G401.6 (cell line): ENCODE results near the gene SMTNL2.
"Not testable (repeated sequence)": the region's sequence is repeated elsewhere in the genome, so short reads cannot be mapped to it uniquely, and the experiment has no call there.

Experiments
- FAIRE-seq: peaks from 2 replicates; lab custom pipeline; 2012; peaks lifted over from hg19 to GRCh38; lab: Jason Lieb, UNC

SMTNL2 gene

DNA sequence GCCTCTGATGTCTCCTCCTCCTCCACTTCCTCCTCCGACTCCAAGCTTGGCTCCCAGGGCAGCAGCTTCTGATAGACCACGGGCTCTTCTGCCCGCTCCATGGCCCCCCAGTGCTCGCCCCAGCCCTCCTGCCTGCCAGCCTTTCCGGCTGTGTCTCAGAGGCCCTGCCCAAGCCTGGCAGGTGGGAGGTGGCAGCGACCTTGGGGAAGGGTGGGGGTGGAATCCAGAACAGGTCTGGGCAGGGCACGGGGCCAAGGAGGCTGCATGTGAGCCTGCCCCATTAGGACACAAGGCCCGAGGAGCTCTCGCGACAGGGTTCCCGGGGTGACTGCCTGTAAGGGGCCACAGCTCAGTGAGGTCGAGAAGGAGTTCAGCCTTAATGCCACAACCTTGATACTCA is 23.9 kb upstream of the SMTNL2 start, which contains the start of gene GGT6:
Gene GGT6 (minus strand): TSS at position 157 of the 400 bp plus-strand sequence. CDS start 56 bp downstream, at position 101.
- no peak for FAIRE-seq

- no peak for FAIRE-seq
Observed at GRCh38 chr17:4560837-4561256, 23.5 kb upstream of the SMTNL2 start.

DNA sequence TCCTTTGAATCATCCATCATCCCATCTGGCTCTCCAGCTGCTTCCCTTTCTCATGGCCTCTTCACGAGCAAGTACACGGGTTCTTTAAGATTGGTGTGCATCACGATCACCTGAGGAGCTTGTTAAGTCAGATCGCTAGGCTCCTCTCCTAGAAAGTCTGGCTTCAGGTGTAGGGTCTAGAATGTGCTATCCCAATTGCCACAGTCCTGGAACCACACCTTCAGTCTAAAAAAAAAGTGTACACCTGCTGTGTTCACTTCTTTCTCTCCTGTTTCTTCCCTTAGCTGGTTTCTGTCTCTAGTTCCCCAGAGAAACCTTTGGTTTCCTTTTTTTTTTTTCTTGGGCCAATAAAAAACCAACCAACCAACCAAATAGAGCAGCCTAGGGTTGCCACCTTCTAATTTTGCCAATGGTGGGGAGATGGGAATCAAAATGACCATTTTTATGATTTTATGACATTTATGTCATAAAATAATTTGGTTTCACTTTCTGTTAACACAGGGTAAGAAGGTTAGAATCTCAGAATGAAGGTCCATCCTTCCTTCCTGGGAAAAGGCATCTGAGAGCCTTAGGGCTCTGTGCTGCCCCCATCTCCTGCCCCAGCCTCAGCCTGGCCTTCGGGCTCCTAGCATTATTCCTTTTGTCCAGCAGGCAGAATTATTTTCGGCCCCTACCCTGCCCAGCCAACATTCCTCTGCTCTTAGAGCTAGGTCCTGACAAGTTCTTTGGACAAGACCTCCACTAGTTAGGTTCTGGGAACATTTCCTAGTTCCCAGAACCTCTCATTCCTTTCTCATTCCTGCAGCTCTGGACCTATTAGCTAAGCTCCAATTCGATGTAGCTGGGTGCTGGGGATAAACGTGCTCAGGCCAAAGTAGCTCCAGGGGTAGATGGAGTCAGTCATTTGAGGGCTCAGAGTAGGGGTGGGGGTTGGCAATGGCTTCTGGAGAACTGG is 22.0 kb upstream of the SMTNL2 start:
- no peak for FAIRE-seq

GRCh38 chr17:4565209-4566141 is 18.9 kb upstream of the SMTNL2 start:
- peak; percentile 92 for FAIRE-seq

DNA sequence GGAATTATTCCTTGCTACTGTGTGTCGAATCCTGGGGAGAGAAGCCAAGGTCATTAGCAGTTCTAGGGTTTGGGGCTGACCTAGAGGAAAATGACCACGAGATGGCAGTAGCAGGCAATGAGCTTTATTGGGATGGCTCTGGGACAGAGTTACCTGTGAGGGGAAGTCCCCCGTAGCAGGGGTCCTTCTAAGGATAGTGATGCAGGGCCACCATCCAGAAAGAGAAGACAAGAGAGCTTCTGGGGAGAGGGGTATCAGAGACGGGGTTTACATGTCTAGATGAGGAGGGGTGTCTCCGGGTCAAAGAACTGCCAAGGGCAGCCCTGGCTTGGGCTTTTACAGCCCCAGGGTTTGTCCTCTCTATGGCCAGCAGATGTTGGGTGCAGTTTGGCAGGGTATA is 17.5 kb upstream of the SMTNL2 start:
- FAIRE-seq, result no peak

- FAIRE-seq, result no peak
Observed at GRCh38 chr17:4569591-4569990, 14.7 kb upstream of the SMTNL2 start.

DNA sequence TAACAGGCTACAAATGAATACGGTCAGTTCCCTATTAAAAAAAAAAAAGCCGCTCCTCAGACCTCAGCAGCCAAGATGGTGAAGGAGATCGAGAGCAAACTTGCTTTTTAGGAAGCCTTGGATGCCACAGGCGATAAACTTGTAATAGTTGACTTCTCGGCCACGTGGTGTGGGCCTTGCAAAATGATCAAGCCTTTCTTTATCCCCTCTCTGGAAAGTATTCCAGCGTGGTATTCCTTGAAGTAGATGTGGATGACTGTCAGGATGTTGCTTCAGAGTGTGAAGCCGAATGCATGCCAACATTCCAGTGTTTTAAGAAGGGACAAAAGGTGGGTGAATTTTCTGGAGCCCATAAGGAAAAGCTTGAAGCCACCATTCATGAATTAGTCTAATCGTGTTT is 12.2 kb upstream of the SMTNL2 start:
- no peak for FAIRE-seq

- no peak for FAIRE-seq
Observed at GRCh38 chr17:4573115-4573514, 11.2 kb upstream of the SMTNL2 start.

GRCh38 chr17:4573669-4574068 is 10.7 kb upstream of the SMTNL2 start:
- FAIRE-seq, result no peak

DNA sequence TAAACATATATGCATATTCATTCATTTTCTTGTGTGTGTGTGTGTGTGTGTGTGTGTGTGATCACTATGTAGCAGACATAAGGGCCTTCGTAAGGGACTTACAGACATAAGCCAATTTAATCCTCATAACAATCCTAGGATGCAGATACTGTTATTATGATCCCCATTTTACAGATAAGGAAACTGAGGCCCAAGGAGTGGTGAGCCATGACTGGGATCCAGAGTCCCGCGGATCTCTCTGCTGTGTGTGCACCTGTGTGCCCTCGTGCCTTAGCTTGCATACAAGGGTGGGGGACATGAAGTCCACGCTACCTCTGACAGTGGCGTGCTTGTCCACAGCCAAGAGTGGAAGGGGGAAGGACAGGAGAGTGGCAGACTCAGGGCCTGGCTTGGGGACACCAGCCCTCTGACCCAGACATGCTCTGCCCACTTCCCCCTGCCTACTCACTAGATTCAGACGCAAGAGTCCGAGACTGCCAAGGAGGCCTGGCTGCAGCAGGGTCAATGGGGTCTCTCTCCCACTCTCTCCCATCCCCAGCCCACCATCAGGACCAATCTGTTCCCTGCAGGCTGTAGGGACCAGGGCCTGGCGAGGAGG is 9.8 kb upstream of the SMTNL2 start:
- no peak for FAIRE-seq

DNA sequence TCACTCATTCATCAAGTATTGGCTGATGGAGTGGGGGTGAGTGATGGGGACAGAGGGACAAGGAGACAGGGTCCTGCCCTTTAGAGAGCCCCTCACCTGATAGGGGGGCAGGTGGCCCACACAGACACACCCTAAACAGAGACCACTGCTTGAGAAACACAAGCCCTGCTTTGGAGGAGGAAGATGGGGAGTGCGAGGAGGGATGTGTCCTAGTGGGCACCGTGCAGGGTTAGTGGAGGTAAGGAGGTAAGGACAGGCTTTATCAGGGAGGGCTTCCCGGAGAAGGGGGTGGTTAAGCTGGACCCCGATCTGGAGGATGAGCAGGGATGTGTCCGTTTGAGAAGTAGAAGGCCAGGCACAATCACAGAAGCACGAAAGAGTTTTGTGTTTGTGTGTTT is 8.2 kb upstream of the SMTNL2 start:
- FAIRE-seq, result no peak

DNA sequence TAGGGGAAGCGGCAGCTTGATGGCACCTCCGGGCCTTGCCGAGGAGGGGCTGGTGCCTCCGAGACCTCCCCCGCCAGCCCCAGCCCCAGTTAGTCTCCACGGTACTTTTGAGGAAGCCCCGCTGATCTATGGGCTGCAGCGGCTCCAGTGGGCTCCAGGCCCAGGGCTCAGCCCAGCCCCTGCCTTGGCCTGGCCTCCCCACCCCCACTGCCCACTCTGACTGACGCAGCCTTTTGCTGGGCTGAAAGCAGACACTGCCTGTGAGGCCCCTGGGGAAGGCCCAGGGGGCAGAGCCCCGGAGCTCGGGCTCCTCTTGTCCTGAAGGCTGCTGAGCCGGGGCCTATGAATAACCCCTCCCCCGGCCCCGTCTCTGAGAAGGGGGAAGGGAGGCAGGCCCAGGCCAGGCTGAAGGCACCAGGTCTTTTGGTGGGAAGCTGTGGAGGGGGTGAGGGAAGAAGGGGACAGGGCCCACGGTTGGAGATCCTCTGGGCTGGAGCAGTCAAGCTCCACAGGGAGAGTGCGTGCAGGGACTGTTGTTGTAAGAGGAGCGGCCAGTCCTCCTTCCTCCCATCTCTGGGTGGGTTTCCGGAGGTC is 7.5 kb upstream of the SMTNL2 start:
- no peak for FAIRE-seq

DNA sequence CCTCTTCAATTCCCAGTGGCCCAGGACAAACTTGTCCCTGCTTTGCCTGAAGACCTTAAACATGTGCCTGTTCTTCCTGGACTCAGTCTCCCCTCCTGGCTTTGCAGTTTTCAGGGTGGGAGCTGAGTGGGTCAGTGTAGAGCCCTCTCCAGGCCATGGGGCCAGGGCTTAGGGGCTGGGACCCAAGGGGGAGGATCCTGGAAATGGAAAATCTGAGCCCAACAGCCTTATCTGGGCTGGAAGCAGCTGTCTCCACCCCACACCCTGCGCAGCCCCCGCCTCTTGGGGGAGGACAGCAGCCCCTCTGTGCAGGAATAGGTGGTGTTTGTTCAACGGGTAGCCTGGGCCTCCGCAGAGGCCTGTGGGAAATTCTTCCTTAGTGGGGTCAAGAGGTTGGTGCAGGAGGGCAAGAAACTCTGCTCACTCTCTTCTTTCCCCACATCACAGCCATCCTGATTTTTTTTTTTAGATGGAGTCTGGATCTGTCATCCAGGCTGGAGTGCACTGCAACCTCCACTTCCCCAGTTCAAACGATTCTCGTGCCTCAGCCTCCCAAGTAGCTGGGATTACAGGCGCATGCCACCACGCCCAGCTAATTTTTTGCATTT is 6.8 kb upstream of the SMTNL2 start:
- no peak for FAIRE-seq

DNA sequence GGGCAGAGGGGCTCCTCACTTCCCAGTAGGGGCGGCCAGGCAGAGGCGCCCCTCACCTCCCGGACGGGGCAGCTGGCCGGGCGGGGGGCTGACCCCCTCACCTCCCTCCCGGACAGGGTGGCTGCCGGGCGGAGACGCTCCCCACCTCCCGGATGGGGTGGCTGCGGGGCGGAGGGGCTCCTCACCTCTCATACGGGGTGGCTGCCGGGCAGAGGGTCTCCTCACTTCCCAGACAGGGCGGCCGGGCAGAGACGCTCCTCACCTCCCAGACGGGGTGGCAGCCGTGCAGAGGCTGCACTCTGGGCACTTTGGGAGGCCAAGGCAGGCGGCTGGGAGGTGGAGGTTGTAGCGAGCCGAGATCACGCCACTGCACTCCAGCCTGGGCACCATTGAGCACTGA is 6.0 kb upstream of the SMTNL2 start:
- FAIRE-seq, result not testable (repeated sequence)

DNA sequence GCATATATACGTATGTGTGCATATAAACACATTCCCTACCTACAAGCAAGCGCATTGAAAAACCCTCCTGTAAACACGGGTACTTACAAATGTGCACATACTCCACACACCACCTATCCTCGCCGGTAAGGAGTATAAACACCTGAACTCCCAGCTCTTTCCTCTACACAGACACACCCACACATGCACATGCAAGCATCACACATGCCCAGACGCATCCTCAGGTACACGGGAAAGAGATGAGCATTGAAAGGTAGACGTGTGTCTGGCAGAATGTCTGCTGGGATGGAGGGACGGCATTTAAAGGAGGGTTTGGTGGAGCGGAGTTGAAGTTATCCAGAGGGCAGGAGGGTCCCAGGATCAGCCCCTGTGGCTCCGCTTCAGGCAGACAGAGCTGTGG is 4.7 kb upstream of the SMTNL2 start:
- no peak for FAIRE-seq

DNA sequence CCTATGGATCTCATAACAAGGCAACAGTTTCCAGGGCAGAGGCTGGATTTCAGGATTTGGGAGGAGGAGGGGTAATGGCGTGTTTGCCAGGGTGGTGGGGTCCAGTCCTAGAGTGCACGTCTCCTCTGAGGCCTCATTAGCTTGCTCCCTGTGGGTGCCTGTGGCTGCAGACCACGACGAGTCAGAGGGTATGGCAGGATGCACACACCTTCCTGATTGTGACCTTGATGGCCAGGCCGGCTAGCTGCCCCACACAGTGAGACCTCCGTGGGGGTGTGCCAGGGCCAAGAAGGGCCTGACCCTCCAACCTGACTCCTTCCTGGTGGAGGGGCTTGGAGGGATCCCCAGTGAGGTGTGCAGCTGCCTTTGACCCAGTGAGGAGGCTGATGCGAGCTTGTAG is 4.0 kb upstream of the SMTNL2 start:
- no peak for FAIRE-seq

DNA sequence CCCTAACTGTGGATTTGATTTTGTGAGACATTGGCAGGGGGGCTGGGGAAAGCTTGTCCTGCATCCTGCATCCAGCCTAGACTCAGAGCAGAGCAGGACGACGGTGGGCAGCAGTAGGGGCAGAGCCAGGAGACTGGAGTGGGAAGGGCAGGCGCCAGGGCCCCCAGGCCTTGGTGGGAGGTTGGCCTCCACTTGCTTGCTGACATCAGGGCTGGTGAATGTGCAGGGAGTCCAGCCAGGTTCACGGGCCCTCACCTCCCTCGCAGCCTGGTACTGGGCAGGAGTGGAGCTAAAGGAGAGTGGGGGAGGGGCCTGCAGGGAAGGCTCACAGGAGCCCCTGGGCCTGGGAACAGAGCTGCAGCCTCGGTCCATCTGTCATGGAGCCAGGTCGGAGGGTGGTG is 2.2 kb upstream of the SMTNL2 start:
- no peak for FAIRE-seq

GRCh38 chr17:4582691-4583090 is 1.6 kb upstream of the SMTNL2 start:
- FAIRE-seq, result no peak

DNA sequence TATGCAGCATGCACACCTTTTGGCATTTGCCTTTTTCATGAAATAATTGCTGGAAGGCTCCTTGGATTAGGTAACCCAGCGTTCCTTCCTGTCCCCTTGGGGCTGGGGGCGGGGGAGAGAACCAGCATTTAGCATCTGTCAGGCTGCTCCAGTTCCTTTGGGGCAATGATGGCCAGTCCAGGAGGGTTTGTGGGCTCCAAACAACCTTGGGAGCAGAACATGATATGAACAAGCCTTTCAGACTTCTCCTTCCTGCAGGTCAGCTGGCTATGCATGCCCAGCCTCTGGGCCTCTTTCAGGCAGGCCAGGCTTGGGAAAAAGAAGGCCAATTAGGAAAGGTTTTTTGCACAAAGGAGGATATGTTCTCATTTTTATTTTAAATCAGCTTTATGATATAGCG is 1.1 kb upstream of the SMTNL2 start:
- FAIRE-seq, result no peak

GRCh38 chr17:4583782-4584100 is 588 bp upstream of the SMTNL2 start:
- no peak for FAIRE-seq

- FAIRE-seq, result no peak
Observed at GRCh38 chr17:4584917-4585637, 748 bp downstream of the SMTNL2 start.
